Measurements from ENCODE around the gene THAP5. TPM values are rescaled to one million over a fixed set of nuclear protein-coding genes. Genes with fewer than 3 reads are reported as not detected.
"Not testable (repeated sequence)": the region's sequence is repeated elsewhere in the genome, so short reads cannot be mapped to it uniquely, and the experiment has no call there.

THAP5 gene
- total RNA-seq, 1 donor from 2014 or later, result 26.3 TPM

GRCh38 chr7:108541478-108541877 lies 28.0 kb downstream of the THAP5 start:
- Mint-ChIP-seq H3K36me3 (ENCODE audit: low read depth) (no peaks in the 10 kb centered on the region), H3K27ac (no peak overlapping the region), H3K9me3 (no peaks in the 10 kb centered on the region), H3K4me3 (no peak overlapping the region), H3K4me1 (peaks cover 8% of the 10 kb centered on the region), H3K27me3 (no peaks in the 10 kb centered on the region)
- no peak for TF ChIP-seq CTCF (IDR thresholded peaks at IDR 0.05)
- ChIA-PET POLR2A (no interaction called here), CTCF (no interaction called here)
- DNase-seq (no peak), ATAC-seq (ENCODE audit: low read depth) (no peak)
- intact Hi-C loops (cut with micrococcal nuclease), result no loop called here

- POLR2A ChIA-PET; intact Hi-C loops (cut with micrococcal nuclease); H3K27ac Mint-ChIP-seq; DNase-seq; H3K27me3 Mint-ChIP-seq; H3K36me3 Mint-ChIP-seq (ENCODE audit: low read depth); H3K9me3 Mint-ChIP-seq; ATAC-seq (ENCODE audit: low read depth); H3K4me3 Mint-ChIP-seq: not testable (repeated sequence)
- CTCF ChIA-PET, result interaction anchor here (0.7 kb wide), 1 partner anchor 25 kb away, joined by 3 read pairs; no protein-coding TSS in a partner anchor
- peaks cover 17% of the 10 kb centered on the region for H3K4me1 Mint-ChIP-seq
These were observed 30.8 kb downstream of the THAP5 start for GRCh38 chr7:108538685-108539084.

GRCh38 chr7:108538236-108538635 lies 31.3 kb downstream of the THAP5 start:
- POLR2A ChIA-PET; H3K27me3 Mint-ChIP-seq; H3K27ac Mint-ChIP-seq; H3K4me3 Mint-ChIP-seq; H3K9me3 Mint-ChIP-seq; DNase-seq; H3K36me3 Mint-ChIP-seq (ENCODE audit: low read depth); intact Hi-C loops (cut with micrococcal nuclease); ATAC-seq (ENCODE audit: low read depth): not testable (repeated sequence)
- H3K4me1 Mint-ChIP-seq, result peaks cover 17% of the 10 kb centered on the region
- CTCF ChIA-PET, result interaction anchor here (0.7 kb wide), 1 partner anchor 26 kb away, joined by 3 read pairs; no protein-coding TSS in a partner anchor

GRCh38 chr7:108537229-108537628 lies 32.3 kb downstream of the THAP5 start:
- intact Hi-C loops (cut with micrococcal nuclease), result loop anchor here (2.0 kb wide), 1 partner anchor 14 kb away; no protein-coding TSS in a partner anchor
- DNase-seq (no peak), ATAC-seq (ENCODE audit: low read depth) (no peak)
- TF ChIP-seq CTCF (IDR thresholded peaks at IDR 0.05), result no peak
- Mint-ChIP-seq H3K4me3 (no peak overlapping the region), H3K27ac (no peak overlapping the region), H3K36me3 (ENCODE audit: low read depth) (no peaks in the 10 kb centered on the region), H3K27me3 (no peaks in the 10 kb centered on the region), H3K4me1 (peaks cover 17% of the 10 kb centered on the region), H3K9me3 (no peaks in the 10 kb centered on the region)
- ChIA-PET CTCF (no interaction called here), POLR2A (interaction anchor here (1.0 kb wide), 1 partner anchor 11 kb away, joined by 3 read pairs; the partner anchor contains the start of gene PNPLA8)

GRCh38 chr7:108535744-108536143 lies 33.8 kb downstream of the THAP5 start:
- CTCF ChIA-PET, result no interaction called here
- TF ChIP-seq CTCF (IDR thresholded peaks at IDR 0.05), result no peak
- ATAC-seq (ENCODE audit: low read depth) (no peak), DNase-seq (no peak)
- H3K36me3 Mint-ChIP-seq (ENCODE audit: low read depth), result no peaks in the 10 kb centered on the region
- H3K27ac Mint-ChIP-seq, result no peak overlapping the region
- peaks cover 17% of the 10 kb centered on the region for H3K4me1 Mint-ChIP-seq
- intact Hi-C loops (cut with micrococcal nuclease), result loop anchor here (2.0 kb wide), 1 partner anchor 15 kb away; no protein-coding TSS in a partner anchor
- H3K27me3 Mint-ChIP-seq, result no peaks in the 10 kb centered on the region
- no peaks in the 10 kb centered on the region for H3K9me3 Mint-ChIP-seq
- POLR2A ChIA-PET, result no interaction called here
- H3K4me3 Mint-ChIP-seq, result no peak overlapping the region

GRCh38 chr7:108535257-108535656 lies 34.2 kb downstream of the THAP5 start:
- intact Hi-C loops (cut with micrococcal nuclease), result no loop called here
- CTCF ChIA-PET, result no interaction called here

More at GRCh38 chr7:108535257-108535656, 34.2 kb downstream of the THAP5 start:
- ATAC-seq (ENCODE audit: low read depth) (no peak), DNase-seq (no peak)
- H3K4me1 Mint-ChIP-seq, result peaks cover 17% of the 10 kb centered on the region
- H3K27ac Mint-ChIP-seq, result no peak overlapping the region
- H3K27me3 Mint-ChIP-seq, result no peaks in the 10 kb centered on the region
- H3K4me3 Mint-ChIP-seq, result no peak overlapping the region
- no peaks in the 10 kb centered on the region for H3K9me3 Mint-ChIP-seq
- POLR2A ChIA-PET, result no interaction called here
- no peaks in the 10 kb centered on the region for H3K36me3 Mint-ChIP-seq (ENCODE audit: low read depth)
- no peak for TF ChIP-seq CTCF (IDR thresholded peaks at IDR 0.05)

Data from activated B cell treated with CpG ODN at 0.5 μM for 24 hours (primary cell).